WTC11 (cell line): ENCODE measurements around the gene CETP. TPM values are rescaled to one million over a fixed set of nuclear protein-coding genes. Genes with fewer than 3 reads are reported as not detected.

Source experiments
- ATAC-seq: fragments of 200-7000 bp; cut with Tn5 transposase; 2 replicates; pipeline ENCODE4 v1.10.0; 2021; ENCODE audit warnings: mild to moderate bottlenecking, moderate library complexity
- CTCF ChIA-PET: fragments of 300-600 bp; sonication (Branson Sonifier 250); formaldehyde crosslinking; loops from one replicate; lab custom pipeline; 2021; ENCODE audit warnings: antibody characterized with exemption; lab: Charles Lee
- POLR2A ChIA-PET: fragments of 350-600 bp; sonication (Branson Sonifier 250); formaldehyde crosslinking; loops from one replicate; lab custom pipeline; 2021; ENCODE audit warnings: antibody characterized with exemption; lab: Charles Lee
- DNase-seq: peaks from one replicate; pipeline ENCODE4 v3.0.0; 2021; ENCODE audit warnings: low spot score
- H3K27ac Mint-ChIP-seq: 2 replicates; pipeline ENCODE4 v1.8.0; 2021; ENCODE audit warnings: mixed read lengths
- H3K27me3 Mint-ChIP-seq: 2 replicates; pipeline ENCODE4 v1.8.0; 2021; ENCODE audit warnings: low read depth, mild to moderate bottlenecking, moderate library complexity, mixed read lengths
- H3K36me3 Mint-ChIP-seq: 2 replicates; pipeline ENCODE4 v1.8.0; 2021; ENCODE audit warnings: mixed read lengths
- H3K4me1 Mint-ChIP-seq: 2 replicates; pipeline ENCODE4 v1.8.0; 2022; ENCODE audit warnings: mixed read lengths
- H3K4me3 Mint-ChIP-seq: 2 replicates; pipeline ENCODE4 v1.8.0; 2021; ENCODE audit warnings: mild to moderate bottlenecking, moderate library complexity, mixed read lengths
- H3K9me3 Mint-ChIP-seq: 2 replicates; pipeline ENCODE4 v1.8.0; 2021; ENCODE audit warnings: mixed read lengths
- GABPB1 ChIP-seq: sonication (generic); formaldehyde crosslinking; IDR thresholded peaks from 2 replicates; pipeline ENCODE4 v1.8.1; 2023; ENCODE audit warnings: mild to moderate bottlenecking, missing genetic modification reagents
- HMGA2 ChIP-seq: fragments of 250-450 bp; sonication (Bioruptor Pico); IDR thresholded peaks from 2 replicates; pipeline ENCODE4 v1.4.0; 2021; ENCODE audit warnings: mild to moderate bottlenecking, moderate library complexity
- IRF1 ChIP-seq: sonication (generic); formaldehyde crosslinking; IDR thresholded peaks from 2 replicates; pipeline ENCODE4 v1.8.0; 2023; ENCODE audit warnings: missing genetic modification reagents
- STAT6 ChIP-seq: sonication (generic); formaldehyde crosslinking; conservative IDR thresholded peaks from 2 replicates; pipeline ENCODE4 v1.8.1; 2023; ENCODE audit warnings: mild to moderate bottlenecking, low read depth, missing genetic modification reagents, moderate library complexity
- total RNA-seq: library from RNA; stranded (reverse); gene quantifications from 3 replicates; pipeline ENCODE4 v1.2.3, GENCODE V29; 2021
- TF ChIP-seq, protein P1 (sequence below): sonication (generic); formaldehyde crosslinking; IDR thresholded peaks from 2 replicates; pipeline ENCODE4 v1.8.0; 2023; ENCODE audit warnings: missing genetic modification reagents, mild to moderate bottlenecking, borderline replicate concordance

The CETP gene
- total RNA-seq, 1 experiment from 2014 or later = not detected

DNA sequence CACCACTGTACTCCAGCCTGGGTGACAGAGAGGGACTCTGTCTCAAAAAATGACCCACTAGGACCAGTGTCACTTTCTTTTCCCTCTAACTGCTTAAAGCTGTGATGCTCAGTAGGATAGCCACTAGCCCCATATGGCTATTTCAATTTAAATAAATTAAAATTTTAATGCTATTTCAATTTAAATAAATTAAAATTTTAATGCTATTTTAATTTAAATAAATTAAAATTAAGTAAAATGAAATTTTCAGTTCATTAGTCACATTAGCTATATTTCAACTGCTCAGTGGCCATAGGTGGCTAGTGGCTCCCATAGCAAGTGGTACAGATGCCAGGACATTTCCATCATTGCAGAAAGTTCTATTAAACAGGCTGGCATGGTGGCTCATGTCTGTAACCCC lies 70.6 kb downstream of the CETP start:
- ATAC-seq (no peak), DNase-seq (no peak)
- Mint-ChIP-seq H3K27me3 (no peaks in the 10 kb centered on the region; the same call in 1 of the 2 replicates), H3K36me3 (no peaks in the 10 kb centered on the region), H3K27ac (no peak overlapping the region), H3K4me3 (no peak overlapping the region), H3K4me1 (peaks cover 12% of the 10 kb centered on the region; the same call in 1 of the 2 replicates), H3K9me3 (no peaks in the 10 kb centered on the region; the same call in 1 of the 2 replicates)
- TF ChIP-seq IRF1 (no peak), HMGA2 (CRISPR knock-in tag) (peak; percentile 95)
- ChIA-PET CTCF (interaction anchor here (1.9 to 4.0 kb wide), 2 partner anchors 9 to 14 kb away, joined by 4 to 20 read pairs; no protein-coding TSS in a partner anchor), POLR2A (interaction anchor here (1.0 kb wide), 1 partner anchor 12 kb away, joined by 9 read pairs; no protein-coding TSS in a partner anchor)

DNA sequence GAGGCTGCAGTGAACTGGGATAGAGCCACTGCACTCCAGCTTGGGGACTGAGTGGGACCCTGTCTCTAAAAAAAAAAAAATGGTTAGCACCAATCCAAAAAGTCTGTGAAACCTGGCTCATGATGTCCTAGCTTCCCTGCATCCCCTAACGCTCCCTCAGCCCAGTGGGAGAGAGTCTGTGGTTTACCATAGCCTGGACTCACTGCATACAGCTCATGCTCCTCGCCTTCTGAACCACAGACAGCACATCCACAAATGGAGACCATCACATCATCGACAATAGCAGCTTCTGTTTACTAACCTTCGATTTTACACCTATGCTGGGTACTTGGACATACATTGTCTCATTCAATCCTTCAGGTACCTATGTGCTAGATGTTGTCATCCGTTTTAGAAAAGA lies 71.2 kb downstream of the CETP start:
- no peak overlapping the region for H3K27ac Mint-ChIP-seq

More for the DNA sequence above, 71.2 kb downstream of the CETP start:
- DNase-seq (no peak), ATAC-seq (no peak)
- Mint-ChIP-seq H3K36me3 (no peaks in the 10 kb centered on the region), H3K4me3 (no peak overlapping the region), H3K27me3 (no peaks in the 10 kb centered on the region; the same call in 1 of the 2 replicates), H3K9me3 (no peaks in the 10 kb centered on the region; the same call in 1 of the 2 replicates), H3K4me1 (peaks cover 11% of the 10 kb centered on the region; the same call in 1 of the 2 replicates)
- TF ChIP-seq, protein P1, sequence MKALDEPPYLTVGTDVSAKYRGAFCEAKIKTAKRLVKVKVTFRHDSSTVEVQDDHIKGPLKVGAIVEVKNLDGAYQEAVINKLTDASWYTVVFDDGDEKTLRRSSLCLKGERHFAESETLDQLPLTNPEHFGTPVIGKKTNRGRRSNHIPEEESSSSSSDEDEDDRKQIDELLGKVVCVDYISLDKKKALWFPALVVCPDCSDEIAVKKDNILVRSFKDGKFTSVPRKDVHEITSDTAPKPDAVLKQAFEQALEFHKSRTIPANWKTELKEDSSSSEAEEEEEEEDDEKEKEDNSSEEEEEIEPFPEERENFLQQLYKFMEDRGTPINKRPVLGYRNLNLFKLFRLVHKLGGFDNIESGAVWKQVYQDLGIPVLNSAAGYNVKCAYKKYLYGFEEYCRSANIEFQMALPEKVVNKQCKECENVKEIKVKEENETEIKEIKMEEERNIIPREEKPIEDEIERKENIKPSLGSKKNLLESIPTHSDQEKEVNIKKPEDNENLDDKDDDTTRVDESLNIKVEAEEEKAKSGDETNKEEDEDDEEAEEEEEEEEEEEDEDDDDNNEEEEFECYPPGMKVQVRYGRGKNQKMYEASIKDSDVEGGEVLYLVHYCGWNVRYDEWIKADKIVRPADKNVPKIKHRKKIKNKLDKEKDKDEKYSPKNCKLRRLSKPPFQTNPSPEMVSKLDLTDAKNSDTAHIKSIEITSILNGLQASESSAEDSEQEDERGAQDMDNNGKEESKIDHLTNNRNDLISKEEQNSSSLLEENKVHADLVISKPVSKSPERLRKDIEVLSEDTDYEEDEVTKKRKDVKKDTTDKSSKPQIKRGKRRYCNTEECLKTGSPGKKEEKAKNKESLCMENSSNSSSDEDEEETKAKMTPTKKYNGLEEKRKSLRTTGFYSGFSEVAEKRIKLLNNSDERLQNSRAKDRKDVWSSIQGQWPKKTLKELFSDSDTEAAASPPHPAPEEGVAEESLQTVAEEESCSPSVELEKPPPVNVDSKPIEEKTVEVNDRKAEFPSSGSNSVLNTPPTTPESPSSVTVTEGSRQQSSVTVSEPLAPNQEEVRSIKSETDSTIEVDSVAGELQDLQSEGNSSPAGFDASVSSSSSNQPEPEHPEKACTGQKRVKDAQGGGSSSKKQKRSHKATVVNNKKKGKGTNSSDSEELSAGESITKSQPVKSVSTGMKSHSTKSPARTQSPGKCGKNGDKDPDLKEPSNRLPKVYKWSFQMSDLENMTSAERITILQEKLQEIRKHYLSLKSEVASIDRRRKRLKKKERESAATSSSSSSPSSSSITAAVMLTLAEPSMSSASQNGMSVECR = no peak
- TF ChIP-seq GABPB1 = no peak
- no peak for TF ChIP-seq STAT6 (CRISPR knock-in tag)
- ChIA-PET POLR2A (interaction anchor here (1.0 kb wide), 1 partner anchor 13 kb away, joined by 9 read pairs; no protein-coding TSS in a partner anchor), CTCF (interaction anchor here (1.3 to 4.0 kb wide), 3 partner anchors 9 to 60 kb away, joined by 4 to 20 read pairs (median 6); no protein-coding TSS in a partner anchor)

Other genes starting within 250 kb of the CETP start
- 167 to 185 TPM (median 175 TPM) in 3 replicates for gene NUP93, start 231.8 kb upstream of the CETP start, total RNA-seq
- gene SLC12A3, start 96.7 kb upstream of the CETP start, total RNA-seq = 0.05 to 0.09 TPM in 2 of 3 replicates, not detected in the other
- gene HERPUD1, start 29.8 kb upstream of the CETP start, total RNA-seq = 21.4 to 30.8 TPM (median 21.7 TPM) in 3 replicates
- 2.6 to 2.8 TPM (median 2.7 TPM) in 3 replicates for gene NLRC5, start 27.6 kb downstream of the CETP start, total RNA-seq
- 14.0 to 17.9 TPM (median 16.7 TPM) in 3 replicates for gene CPNE2, start 130.6 kb downstream of the CETP start, total RNA-seq
- gene PSME3IP1, start 224.1 kb downstream of the CETP start, total RNA-seq = 102 to 107 TPM (median 104 TPM) in 3 replicates
- 22.7 to 28.5 TPM (median 26.8 TPM) in 3 replicates for gene RSPRY1, start 224.4 kb downstream of the CETP start, total RNA-seq